Caco-2 (cell line): ENCODE measurements around the gene JAGN1. TPM values are rescaled to one million over a fixed set of nuclear protein-coding genes. Genes with fewer than 3 reads are reported as not detected.

Experiments
- BruUV-seq: library from RNA; stranded (reverse); fragments of 400-500 nt; replicated peaks from 2 replicates; lab custom pipeline; 2021; lab: Mats Ljungman, UMichigan
- CTCF ChIA-PET: fragments of 300-600 bp; sonication (Branson Sonifier 250); formaldehyde crosslinking; loops from one replicate; lab custom pipeline; 2022; ENCODE audit warnings: antibody characterized with exemption; lab: Charles Lee
- POLR2A ChIA-PET: fragments of 300-600 bp; sonication (Branson Sonifier 250); formaldehyde crosslinking; loops from one replicate; lab custom pipeline; 2022; ENCODE audit warnings: antibody characterized with exemption; lab: Charles Lee
- DNase-seq, 2 experiments: peaks; one replicate each; pipeline versions ENCODE4 v3.0.0 to v3.0.0-alpha.2; 2020 to 2022
- H3K27me3 ChIP-seq: replicated peaks from 2 replicates; pipeline ENCODE4 v1.6.0; 2011; ENCODE audit warnings: low read length; ENCODE audit not compliant: control insufficient read depth, insufficient read depth
- H3K36me3 ChIP-seq: 2 replicates; pipeline ENCODE4 v1.5.1; 2011; ENCODE audit warnings: low read length; ENCODE audit not compliant: control insufficient read depth, insufficient read depth
- H3K4me1 ChIP-seq: fragments of 250-450 bp; sonication (Bioruptor Pico); 2 replicates; pipeline ENCODE4 v1.5.1; 2020; ENCODE audit warnings: mild to moderate bottlenecking
- H3K4me3 ChIP-seq: 2 replicates; pipeline ENCODE4 v1.5.1; 2011; ENCODE audit warnings: low read depth, mild to moderate bottlenecking, control low read depth, low read length
- H3K9me3 ChIP-seq: fragments of 250-450 bp; sonication (Bioruptor Pico); 2 replicates; pipeline ENCODE4 v1.5.1; 2020; ENCODE audit warnings: mild to moderate bottlenecking, moderate library complexity
- H3K27ac Mint-ChIP-seq: one replicate; pipeline ENCODE4 v1.8.0; 2022; ENCODE audit warnings: mixed read lengths; ENCODE audit not compliant: unreplicated experiment
- H3K27me3 Mint-ChIP-seq: one replicate; pipeline ENCODE4 v1.8.0; 2022; ENCODE audit warnings: mixed read lengths; ENCODE audit not compliant: insufficient read depth, unreplicated experiment
- H3K36me3 Mint-ChIP-seq: one replicate; pipeline ENCODE4 v1.8.0; 2022; ENCODE audit warnings: mild to moderate bottlenecking, mixed read lengths; ENCODE audit not compliant: insufficient read depth, unreplicated experiment
- H3K4me1 Mint-ChIP-seq: one replicate; pipeline ENCODE4 v1.8.0; 2022; ENCODE audit warnings: low read depth, mixed read lengths; ENCODE audit not compliant: unreplicated experiment
- H3K4me3 Mint-ChIP-seq: one replicate; pipeline ENCODE4 v1.8.0; 2022; ENCODE audit warnings: mild to moderate bottlenecking, moderate library complexity, mixed read lengths; ENCODE audit not compliant: unreplicated experiment
- H3K9me3 Mint-ChIP-seq: one replicate; pipeline ENCODE4 v1.8.0; 2022; ENCODE audit warnings: mixed read lengths; ENCODE audit not compliant: unreplicated experiment
- intact Hi-C: fragments of 100-400 bp; cut with micrococcal nuclease; formaldehyde crosslinking; loops from one replicate; pipeline ENCODE4 v1.10.0; 2022; ENCODE audit not compliant: unreplicated experiment
- total RNA-seq: library from RNA; stranded (reverse); gene quantifications from 2 replicates; pipeline ENCODE4 v1.2.3, GENCODE V29; 2022
- TF ChIP-seq, protein P1 (sequence below), 2 experiments: fragments of 200-600 bp in 1 of 2; IDR thresholded peaks; 1 replicate in 1 of 2; 2 replicates in 1 of 2; pipeline versions ENCODE4 v1.5.1 to v1.8.0; 2011 to 2022; ENCODE audit warnings: antibody characterized with exemption in 1 of 2, control low read depth in 1 of 2, inconsistent platforms in 1 of 2, low read depth in 1 of 2, low read length in 1 of 2, mild to moderate bottlenecking in 1 of 2, moderate library complexity in 1 of 2; ENCODE audit not compliant: insufficient read depth in 1 of 2, severe bottlenecking in 1 of 2, unreplicated experiment in 1 of 2

The JAGN1 gene
- total RNA-seq, 1 experiment from 2014 or later = 34.2 TPM

- Histone ChIP-seq H3K27me3 (no peaks in the 10 kb centered on the region), H3K4me1 (peaks cover 6% of the 10 kb centered on the region; the same call in 1 of the 2 replicates), H3K9me3 (no peaks in the 10 kb centered on the region), H3K4me3 (peak overlapping the region; percentile 92), H3K36me3 (peaks cover 1% of the 10 kb centered on the region; the same call in 1 of the 2 replicates)
- H3K27ac Mint-ChIP-seq = peak overlapping the region; percentile 96
- no TSS peak for BruUV-seq
- CTCF ChIA-PET = interaction anchor here (0.6 to 4.4 kb wide), 21 partner anchors 9 to 528 kb away, joined by 3 to 81 read pairs (median 4); partner anchors contain the start of genes FANCD2, IL17RC, IL17RE and OGG1
- peak overlapping the region; percentile 88 for H3K4me3 Mint-ChIP-seq
- no peaks in the 10 kb centered on the region for H3K9me3 Mint-ChIP-seq
- H3K36me3 Mint-ChIP-seq = peaks cover 31% of the 10 kb centered on the region
- POLR2A ChIA-PET = interaction anchor here (0.6 to 2.4 kb wide), 18 partner anchors 9 to 739 kb away, joined by 3 to 49 read pairs (median 6); partner anchors contain the start of genes ARPC4, FANCD2, IL17RC and IL17RE
- TF ChIP-seq, protein P1, sequence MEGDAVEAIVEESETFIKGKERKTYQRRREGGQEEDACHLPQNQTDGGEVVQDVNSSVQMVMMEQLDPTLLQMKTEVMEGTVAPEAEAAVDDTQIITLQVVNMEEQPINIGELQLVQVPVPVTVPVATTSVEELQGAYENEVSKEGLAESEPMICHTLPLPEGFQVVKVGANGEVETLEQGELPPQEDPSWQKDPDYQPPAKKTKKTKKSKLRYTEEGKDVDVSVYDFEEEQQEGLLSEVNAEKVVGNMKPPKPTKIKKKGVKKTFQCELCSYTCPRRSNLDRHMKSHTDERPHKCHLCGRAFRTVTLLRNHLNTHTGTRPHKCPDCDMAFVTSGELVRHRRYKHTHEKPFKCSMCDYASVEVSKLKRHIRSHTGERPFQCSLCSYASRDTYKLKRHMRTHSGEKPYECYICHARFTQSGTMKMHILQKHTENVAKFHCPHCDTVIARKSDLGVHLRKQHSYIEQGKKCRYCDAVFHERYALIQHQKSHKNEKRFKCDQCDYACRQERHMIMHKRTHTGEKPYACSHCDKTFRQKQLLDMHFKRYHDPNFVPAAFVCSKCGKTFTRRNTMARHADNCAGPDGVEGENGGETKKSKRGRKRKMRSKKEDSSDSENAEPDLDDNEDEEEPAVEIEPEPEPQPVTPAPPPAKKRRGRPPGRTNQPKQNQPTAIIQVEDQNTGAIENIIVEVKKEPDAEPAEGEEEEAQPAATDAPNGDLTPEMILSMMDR (IDR thresholded peaks at IDR 0.05; ENCODE audit: insufficient read depth in 1 of 2, low read depth in 1 of 2, low read length in 1 of 2, severe bottlenecking in 1 of 2, unreplicated experiment in 1 of 2) = no peak
- peaks cover 8% of the 10 kb centered on the region for H3K4me1 Mint-ChIP-seq
- DNase-seq = no peak
- no peaks in the 10 kb centered on the region for H3K27me3 Mint-ChIP-seq
- intact Hi-C loops = loop anchor here (1.0 to 5.0 kb wide), 4 partner anchors 16 to 105 kb away; partner anchors contain the start of genes JAGN1 and RPUSD3
Measured at GRCh38 chr3:9932535-9932842, 42.1 kb downstream of the JAGN1 start.

DNA sequence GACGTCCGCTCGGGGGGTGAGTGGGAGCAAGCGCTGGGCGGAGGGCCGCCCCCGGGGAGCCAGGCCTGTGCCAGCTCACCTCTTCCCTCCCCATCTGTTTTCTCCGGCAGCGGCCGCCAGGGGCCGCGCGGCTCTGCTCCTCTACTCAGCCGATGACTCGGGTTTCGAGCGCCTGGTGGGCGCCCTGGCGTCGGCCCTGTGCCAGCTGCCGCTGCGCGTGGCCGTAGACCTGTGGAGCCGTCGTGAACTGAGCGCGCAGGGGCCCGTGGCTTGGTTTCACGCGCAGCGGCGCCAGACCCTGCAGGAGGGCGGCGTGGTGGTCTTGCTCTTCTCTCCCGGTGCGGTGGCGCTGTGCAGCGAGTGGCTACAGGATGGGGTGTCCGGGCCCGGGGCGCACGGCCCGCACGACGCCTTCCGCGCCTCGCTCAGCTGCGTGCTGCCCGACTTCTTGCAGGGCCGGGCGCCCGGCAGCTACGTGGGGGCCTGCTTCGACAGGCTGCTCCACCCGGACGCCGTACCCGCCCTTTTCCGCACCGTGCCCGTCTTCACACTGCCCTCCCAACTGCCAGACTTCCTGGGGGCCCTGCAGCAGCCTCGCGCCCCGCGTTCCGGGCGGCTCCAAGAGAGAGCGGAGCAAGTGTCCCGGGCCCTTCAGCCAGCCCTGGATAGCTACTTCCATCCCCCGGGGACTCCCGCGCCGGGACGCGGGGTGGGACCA is 42.6 kb downstream of the JAGN1 start:
- TSS peak; percentile 71 for BruUV-seq
- Mint-ChIP-seq H3K27me3 (no peaks in the 10 kb centered on the region), H3K4me3 (peak overlapping the region; percentile 88), H3K4me1 (peaks cover 8% of the 10 kb centered on the region), H3K27ac (peak overlapping the region; percentile 96), H3K36me3 (peaks cover 31% of the 10 kb centered on the region), H3K9me3 (no peaks in the 10 kb centered on the region)
- H3K4me1 ChIP-seq = peaks cover 6% of the 10 kb centered on the region; the same call in 1 of the 2 replicates
- H3K36me3 ChIP-seq = peaks cover 1% of the 10 kb centered on the region; the same call in 1 of the 2 replicates
- intact Hi-C loops = loop anchor here (1.0 to 5.0 kb wide), 5 partner anchors 17 to 106 kb away; partner anchors contain the start of genes IL17RE, JAGN1 and RPUSD3
- H3K27me3 ChIP-seq = no peaks in the 10 kb centered on the region
- peak; percentile 81 to 85 for DNase-seq
- peak overlapping the region; percentile 92 for H3K4me3 ChIP-seq
- ChIA-PET POLR2A (interaction anchor here (0.6 to 2.4 kb wide), 20 partner anchors 9 to 738 kb away, joined by 3 to 49 read pairs (median 6); partner anchors contain the start of genes ARPC4, FANCD2, IL17RC and IL17RE), CTCF (interaction anchor here (0.6 to 4.4 kb wide), 24 partner anchors 9 to 527 kb away, joined by 3 to 81 read pairs (median 4); partner anchors contain the start of genes FANCD2, IL17RC, IL17RE and OGG1)
- TF ChIP-seq, protein P1 (IDR thresholded peaks at IDR 0.05; ENCODE audit: insufficient read depth in 1 of 2, low read depth in 1 of 2, low read length in 1 of 2, severe bottlenecking in 1 of 2, unreplicated experiment in 1 of 2) = peak; percentile 67 to 89
- no peaks in the 10 kb centered on the region for H3K9me3 ChIP-seq
